HuH-7 (cell line): Measurements from ENCODE around the gene TRAF3IP3.

Experiments
- DNase-seq: peaks from one replicate; pipeline ENCODE4 v3.0.0; 2011; ENCODE audit warnings: low spot score

The TRAF3IP3 gene

GRCh38 chr1:209829716-209830115 lies 73.9 kb downstream of the TRAF3IP3 start:
- no peak for DNase-seq

GRCh38 chr1:209830722-209831121 lies 74.9 kb downstream of the TRAF3IP3 start:
- no peak for DNase-seq

DNA sequence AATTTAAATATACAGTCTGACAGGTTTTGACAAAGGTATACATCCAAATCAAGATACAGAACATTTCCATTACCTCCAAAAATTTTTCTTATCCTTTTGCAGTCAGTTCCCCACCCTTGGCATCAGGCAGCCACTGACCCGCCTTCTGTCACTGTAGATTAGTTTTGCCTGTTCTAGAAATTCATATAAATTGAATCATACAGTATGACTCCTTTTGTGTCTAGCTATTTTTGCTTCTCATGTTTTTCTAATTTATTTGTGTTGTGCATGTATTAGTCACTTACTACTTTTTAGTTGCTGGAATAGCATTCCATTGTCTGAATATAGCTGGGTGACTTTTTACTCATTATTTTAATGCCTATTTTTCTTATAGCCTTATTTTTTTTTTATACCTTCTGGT lies 75.8 kb downstream of the TRAF3IP3 start:
- no peak for DNase-seq
